Naive thymus-derived CD4-positive, alpha-beta T cell (primary cell): Measurements from ENCODE around the gene RAB9B. TPM values are rescaled to one million over a fixed set of nuclear protein-coding genes. Genes with fewer than 3 reads are reported as not detected.

Experiments used
- ATAC-seq: fragments of 150-1000 bp; cut with Tn5 transposase; 2 replicates; pipeline ENCODE4 v1.10.0; 2021; ENCODE audit warnings: mild to moderate bottlenecking, moderate library complexity
- CTCF ChIA-PET: fragments of 350-600 bp; sonication (Branson Sonifier 250); formaldehyde crosslinking; loops from one replicate; lab custom pipeline; 2021; ENCODE audit warnings: antibody characterized with exemption; lab: Charles Lee
- POLR2A ChIA-PET: fragments of 350-600 bp; sonication (Branson Sonifier 250); formaldehyde crosslinking; loops from one replicate; lab custom pipeline; 2021; ENCODE audit warnings: antibody characterized with exemption, inconsistent platforms; lab: Charles Lee
- DNase-seq, 9 donors: peaks; one replicate each; pipeline versions ENCODE4 v3.0.0 to v3.0.0-alpha.2; 2020 to 2022; ENCODE audit warnings: mixed read lengths in 1 of 9
- H3K27ac ChIP-seq: one replicate; pipeline ENCODE4 v1.7.0; 2013; ENCODE audit warnings: mild to moderate bottlenecking, low read depth, low read length, moderate library complexity
- H3K27me3 ChIP-seq, 2 donors: one replicate each; pipeline ENCODE4 v1.7.0; 2013; ENCODE audit warnings: low read length in 2 of 2, mild to moderate bottlenecking in 2 of 2, moderate library complexity in 2 of 2; ENCODE audit not compliant: control insufficient read depth in 2 of 2, insufficient read depth in 2 of 2
- H3K36me3 ChIP-seq, 3 experiments: 1 replicate in 2 of 3; 2 replicates in 1 of 3; pipeline ENCODE4 v1.7.0; 2013; ENCODE audit warnings: low read length in 3 of 3, mild to moderate bottlenecking in 3 of 3, moderate library complexity in 1 of 3; ENCODE audit not compliant: insufficient read depth in 3 of 3, control insufficient read depth in 2 of 3
- H3K4me1 ChIP-seq, 2 donors: one replicate each; pipeline ENCODE4 v1.7.0; 2013; ENCODE audit warnings: low read length in 2 of 2, mild to moderate bottlenecking in 2 of 2, moderate library complexity in 1 of 2; ENCODE audit not compliant: control insufficient read depth in 2 of 2, insufficient read depth in 2 of 2
- H3K4me3 ChIP-seq: 2 replicates; pipeline ENCODE4 v1.7.0; 2013; ENCODE audit warnings: mild to moderate bottlenecking, low read length
- H3K9me3 ChIP-seq, 3 experiments: 1 replicate in 2 of 3; 2 replicates in 1 of 3; pipeline ENCODE4 v1.7.0; 2013; ENCODE audit warnings: low read length in 3 of 3; ENCODE audit not compliant: control insufficient read depth in 2 of 3
- H3K27ac Mint-ChIP-seq, 9 donors: one replicate each; pipeline ENCODE4 v1.8.0; 2020 to 2022; ENCODE audit warnings: mixed read lengths in 9 of 9, mild to moderate bottlenecking in 8 of 9, moderate library complexity in 5 of 9, inconsistent platforms in 2 of 9
- H3K27me3 Mint-ChIP-seq, 5 donors: one replicate each; pipeline ENCODE4 v1.8.0; 2021 to 2022; ENCODE audit warnings: mixed read lengths in 5 of 5, mild to moderate bottlenecking in 1 of 5
- H3K36me3 Mint-ChIP-seq, 5 donors: one replicate each; pipeline ENCODE4 v1.8.0; 2020 to 2022; ENCODE audit warnings: mixed read lengths in 5 of 5, mild to moderate bottlenecking in 3 of 5, inconsistent platforms in 1 of 5
- H3K4me1 Mint-ChIP-seq, 7 donors: one replicate each; pipeline ENCODE4 v1.8.0; 2020 to 2022; ENCODE audit warnings: mixed read lengths in 7 of 7, mild to moderate bottlenecking in 3 of 7, inconsistent platforms in 1 of 7
- H3K4me3 Mint-ChIP-seq, 10 donors: one replicate each; pipeline ENCODE4 v1.8.0; 2020 to 2022; ENCODE audit warnings: mild to moderate bottlenecking in 10 of 10, mixed read lengths in 10 of 10, moderate library complexity in 6 of 10, inconsistent platforms in 2 of 10
- H3K9me3 Mint-ChIP-seq, 11 donors: one replicate each; pipeline ENCODE4 v1.8.0; 2020 to 2022; ENCODE audit warnings: mixed read lengths in 11 of 11, mild to moderate bottlenecking in 4 of 11, inconsistent platforms in 1 of 11, moderate library complexity in 1 of 11
- intact Hi-C, 2 donors: fragments of 100-400 bp; cut with micrococcal nuclease; formaldehyde crosslinking; loops; one replicate each; pipeline ENCODE4 v1.15.1; 2023
- polyA plus RNA-seq, 2 donors: library from polyadenylated mRNA; unstranded; fragments of 300-500 nt; fragmentation: Illumina TruSeq; gene quantifications; one replicate each; pipeline ENCODE4 v1.2.3, GENCODE V29; 2021
- total RNA-seq, 6 experiments: library from RNA in 5 of 6; stranded (reverse) in 5 of 6; gene quantifications; 1 replicate in 5 of 6; 2 replicates in 1 of 6; pipeline ENCODE4 v1.2.3 and lab custom pipeline; 2021 to 2026

RAB9B gene
- total and polyA plus RNA-seq, 7 experiments from 2014 or later = 0.10 to 0.86 (median 0.51) TPM

DNA sequence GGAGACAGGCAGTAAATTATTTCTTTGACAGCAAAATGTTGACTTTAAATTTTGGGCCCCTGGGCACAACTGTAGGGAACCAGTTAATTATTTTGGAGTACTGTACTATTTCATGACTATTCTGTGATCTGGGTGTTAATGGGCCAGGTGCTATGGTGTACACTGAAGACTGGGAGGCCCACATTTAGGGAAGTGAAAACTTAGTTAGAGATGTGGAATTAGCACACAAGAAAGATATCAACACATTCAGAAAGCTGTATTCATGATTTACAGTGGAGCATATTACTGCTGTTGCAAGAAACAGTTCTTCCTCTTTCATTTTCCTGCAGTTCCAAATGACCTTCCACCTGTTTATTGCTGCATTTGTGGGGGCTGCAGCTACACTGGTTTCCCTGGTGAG is 43.1 kb downstream of the RAB9B start:
- no peaks in the 10 kb centered on the region for H3K36me3 ChIP-seq
- no peaks in the 10 kb centered on the region for H3K9me3 ChIP-seq
- H3K4me3 Mint-ChIP-seq = no peak overlapping the region
- no peaks in the 10 kb centered on the region for H3K27me3 ChIP-seq
- no peaks in the 10 kb centered on the region for H3K9me3 Mint-ChIP-seq
- no peak overlapping the region for H3K27ac Mint-ChIP-seq
- CTCF ChIA-PET = no interaction called here
- no peaks in the 10 kb centered on the region for H3K4me1 ChIP-seq
- ATAC-seq = peak; percentile 22
- POLR2A ChIA-PET = no interaction called here
- H3K36me3 Mint-ChIP-seq = no peaks in the 10 kb centered on the region
- no peaks in the 10 kb centered on the region for H3K4me1 Mint-ChIP-seq
- H3K27me3 Mint-ChIP-seq = peaks cover 0 to 7% (median 0%) of the 10 kb centered on the region in 5 donors
- intact Hi-C loops = no loop called here
- no peak for DNase-seq
- no peak overlapping the region for H3K27ac ChIP-seq
- no peak overlapping the region for H3K4me3 ChIP-seq

DNA sequence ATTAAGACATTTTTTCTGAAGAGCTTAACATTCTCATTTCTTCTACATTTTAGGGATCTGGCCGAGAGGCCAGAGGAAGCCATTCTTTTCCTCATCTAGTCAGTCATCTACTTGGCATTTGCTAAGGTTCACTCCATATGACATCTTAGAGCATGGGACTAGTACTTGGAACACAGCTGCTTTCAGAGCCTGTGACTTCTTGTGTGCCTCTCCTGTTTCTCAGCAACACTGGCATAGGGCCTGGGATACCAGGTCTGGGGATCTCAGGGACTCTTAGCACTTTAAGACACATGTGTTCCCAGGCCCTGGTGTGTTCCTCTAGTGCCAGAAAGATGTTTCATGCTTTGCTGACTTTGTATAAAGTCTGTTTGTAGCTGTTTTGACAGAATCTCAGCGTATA is 48.1 kb downstream of the RAB9B start:
- H3K27me3 ChIP-seq = no peaks in the 10 kb centered on the region
- ATAC-seq (no peak), DNase-seq (no peak)
- no peaks in the 10 kb centered on the region for H3K36me3 ChIP-seq
- CTCF ChIA-PET = no interaction called here
- H3K27ac ChIP-seq = no peak overlapping the region
- Mint-ChIP-seq H3K27me3 (no peaks in the 10 kb centered on the region), H3K9me3 (no peaks in the 10 kb centered on the region), H3K27ac (no peak overlapping the region), H3K36me3 (no peaks in the 10 kb centered on the region), H3K4me3 (no peak overlapping the region), H3K4me1 (peaks cover 0 to 5% (median 0%) of the 10 kb centered on the region in 7 donors)
- no peaks in the 10 kb centered on the region for H3K4me1 ChIP-seq
- intact Hi-C loops = no loop called here
- no peak overlapping the region for H3K4me3 ChIP-seq
- no peaks in the 10 kb centered on the region for H3K9me3 ChIP-seq
- POLR2A ChIA-PET = no interaction called here

DNA sequence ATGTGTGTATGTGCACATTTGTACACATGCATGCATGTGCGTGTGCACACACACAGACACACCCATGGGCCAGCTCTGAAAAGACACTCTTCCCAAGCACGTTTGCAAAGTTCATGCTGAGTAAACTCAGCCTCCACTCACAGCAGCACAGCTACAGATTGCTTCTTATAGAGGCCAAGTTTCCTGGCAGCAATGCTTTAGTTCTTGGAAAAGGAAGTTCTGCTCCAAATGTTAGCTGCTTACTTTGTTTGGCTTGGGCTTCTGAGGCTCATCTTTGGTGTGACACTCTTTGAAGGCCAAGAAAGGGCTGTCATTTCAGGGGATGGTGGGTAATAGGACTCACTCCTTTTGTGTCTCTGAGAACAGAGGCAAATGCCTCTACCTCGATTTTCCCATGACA is 48.9 kb downstream of the RAB9B start:
- no peaks in the 10 kb centered on the region for H3K9me3 ChIP-seq
- Mint-ChIP-seq H3K27me3 (no peaks in the 10 kb centered on the region), H3K36me3 (no peaks in the 10 kb centered on the region), H3K4me1 (peaks cover 0 to 5% (median 0%) of the 10 kb centered on the region in 7 donors), H3K27ac (no peak overlapping the region), H3K4me3 (no peak overlapping the region), H3K9me3 (no peaks in the 10 kb centered on the region)
- CTCF ChIA-PET = no interaction called here
- H3K36me3 ChIP-seq = no peaks in the 10 kb centered on the region
- H3K27ac ChIP-seq = no peak overlapping the region
- ATAC-seq (no peak), DNase-seq (no peak)
- no peaks in the 10 kb centered on the region for H3K27me3 ChIP-seq
- no peaks in the 10 kb centered on the region for H3K4me1 ChIP-seq
- POLR2A ChIA-PET = no interaction called here
- no peak overlapping the region for H3K4me3 ChIP-seq
- intact Hi-C loops = no loop called here

DNA sequence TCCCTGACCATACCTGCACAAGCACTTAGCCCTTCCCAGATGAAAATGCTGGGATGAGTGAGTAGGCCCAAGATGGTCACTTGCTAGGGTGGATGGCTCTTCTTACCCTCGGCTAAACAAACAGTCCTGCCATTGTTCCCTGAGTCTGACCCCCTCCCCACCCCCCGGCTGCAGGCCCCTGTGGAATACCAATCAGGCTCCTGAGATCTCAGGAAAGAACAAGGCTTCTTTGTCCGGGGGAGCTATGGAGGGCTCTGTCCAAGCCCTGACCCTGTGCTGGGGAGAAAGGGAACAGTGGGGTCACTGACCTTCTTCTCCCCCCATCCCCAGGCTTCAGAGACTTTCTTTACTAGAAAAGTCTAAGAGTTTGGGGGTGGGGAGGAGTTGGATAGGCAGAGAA is 49.4 kb downstream of the RAB9B start:
- Histone ChIP-seq H3K36me3 (no peaks in the 10 kb centered on the region), H3K9me3 (no peaks in the 10 kb centered on the region), H3K27me3 (no peaks in the 10 kb centered on the region), H3K27ac (no peak overlapping the region), H3K4me1 (no peaks in the 10 kb centered on the region), H3K4me3 (no peak overlapping the region)
- Mint-ChIP-seq H3K9me3 (no peaks in the 10 kb centered on the region), H3K4me3 (no peak overlapping the region), H3K27me3 (no peaks in the 10 kb centered on the region), H3K27ac (no peak overlapping the region), H3K4me1 (peaks cover 0 to 5% (median 0%) of the 10 kb centered on the region in 7 donors), H3K36me3 (no peaks in the 10 kb centered on the region)
- POLR2A ChIA-PET = no interaction called here
- CTCF ChIA-PET = no interaction called here
- intact Hi-C loops = no loop called here
- DNase-seq (no peak), ATAC-seq (no peak)

DNA sequence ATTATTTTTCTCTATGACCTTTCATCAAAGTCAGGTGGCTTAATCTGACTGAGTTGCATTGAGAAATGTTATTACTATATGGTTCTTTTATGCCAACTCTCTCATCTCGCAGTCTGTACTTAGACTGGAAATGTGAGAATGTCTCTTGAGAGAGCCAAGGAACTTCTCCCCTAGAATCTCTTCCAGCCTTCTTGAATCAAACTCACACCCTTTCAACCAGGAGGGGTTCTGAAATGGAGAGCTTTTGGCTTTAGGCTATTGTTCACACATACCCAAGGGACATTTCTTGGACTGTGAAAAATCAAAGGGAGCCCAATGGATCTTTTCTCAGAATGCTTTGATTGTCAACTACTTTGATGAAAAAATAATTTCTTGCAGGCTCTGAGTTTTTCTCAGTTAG is 50.4 kb downstream of the RAB9B start:
- no peaks in the 10 kb centered on the region for H3K9me3 Mint-ChIP-seq
- Histone ChIP-seq H3K27ac (no peak overlapping the region), H3K9me3 (no peaks in the 10 kb centered on the region), H3K27me3 (no peaks in the 10 kb centered on the region), H3K4me3 (no peak overlapping the region), H3K36me3 (no peaks in the 10 kb centered on the region), H3K4me1 (no peaks in the 10 kb centered on the region)
- DNase-seq (no peak), ATAC-seq (no peak)
- ChIA-PET POLR2A (no interaction called here), CTCF (interaction anchor here (0.8 kb wide), 1 partner anchor 12 kb away, joined by 3 read pairs; no protein-coding TSS in a partner anchor)
- H3K27me3 Mint-ChIP-seq = no peaks in the 10 kb centered on the region
- H3K4me1 Mint-ChIP-seq = peaks cover 0 to 5% (median 0%) of the 10 kb centered on the region in 7 donors
- intact Hi-C loops = no loop called here
- H3K27ac Mint-ChIP-seq = no peak overlapping the region
- no peak overlapping the region for H3K4me3 Mint-ChIP-seq
- H3K36me3 Mint-ChIP-seq = no peaks in the 10 kb centered on the region

DNA sequence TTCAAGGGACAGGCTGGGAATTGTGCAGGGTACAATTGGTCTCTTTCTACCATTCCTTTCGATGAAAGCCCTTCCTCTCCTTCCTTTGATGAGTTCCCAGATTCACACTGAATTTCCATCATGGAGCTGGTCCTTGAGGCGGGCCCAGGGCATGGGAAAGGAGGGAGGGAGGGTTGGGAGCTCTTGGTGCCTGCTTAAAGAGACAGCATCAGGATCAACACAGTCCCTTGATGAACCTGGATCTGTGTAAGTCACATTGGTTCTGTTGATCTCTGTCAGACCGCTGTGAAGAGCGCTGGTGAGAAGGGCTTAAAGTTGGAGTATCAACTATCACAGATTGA is 51.0 kb downstream of the RAB9B start:
- H3K4me3 Mint-ChIP-seq = no peak overlapping the region
- intact Hi-C loops = no loop called here
- ATAC-seq = no peak
- ChIA-PET POLR2A (no interaction called here), CTCF (no interaction called here)
- Histone ChIP-seq H3K4me1 (no peaks in the 10 kb centered on the region), H3K9me3 (no peaks in the 10 kb centered on the region), H3K4me3 (no peak overlapping the region), H3K27me3 (no peaks in the 10 kb centered on the region), H3K27ac (no peak overlapping the region), H3K36me3 (no peaks in the 10 kb centered on the region)
- no peak for DNase-seq
- peaks cover 0 to 5% (median 0%) of the 10 kb centered on the region in 7 donors for H3K4me1 Mint-ChIP-seq
- peak overlapping the region in 1 of 9 donors; percentile 48 for H3K27ac Mint-ChIP-seq
- H3K36me3 Mint-ChIP-seq = no peaks in the 10 kb centered on the region
- H3K9me3 Mint-ChIP-seq = no peaks in the 10 kb centered on the region
- H3K27me3 Mint-ChIP-seq = no peaks in the 10 kb centered on the region

DNA sequence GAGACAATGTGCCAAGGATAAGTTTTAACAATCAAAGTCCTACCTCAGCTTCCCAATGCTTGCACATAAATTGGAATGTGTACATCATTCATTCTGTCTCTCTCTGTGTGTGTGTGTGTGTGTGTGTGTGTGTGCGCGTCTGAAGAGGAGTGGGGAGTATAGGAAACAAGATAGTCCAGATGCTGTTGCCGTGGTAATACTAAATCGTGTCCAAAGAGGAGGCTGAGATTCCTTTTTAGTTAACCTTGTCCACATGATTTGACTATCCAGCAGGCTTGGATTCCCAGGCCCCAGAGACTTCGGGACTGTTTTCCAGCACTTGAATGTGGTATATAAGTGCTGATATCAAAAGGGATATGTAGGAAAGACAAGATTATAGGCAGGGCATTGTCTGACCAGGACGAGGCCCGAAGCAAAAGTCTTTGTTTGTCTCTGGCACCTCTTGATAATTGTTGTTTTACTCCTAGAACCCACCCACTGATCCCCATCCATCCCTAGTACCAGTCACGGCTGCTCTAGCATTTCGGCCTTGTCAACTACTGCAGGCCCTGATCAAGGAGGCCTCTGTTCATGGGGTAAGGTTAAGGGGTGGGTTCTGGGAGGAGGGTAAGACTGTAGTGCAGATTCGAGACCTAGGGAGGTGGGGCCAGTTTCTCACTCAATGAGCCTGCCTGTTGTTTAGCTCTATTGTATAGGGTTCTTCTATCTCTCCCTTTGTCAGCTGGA is 51.6 kb downstream of the RAB9B start:
- ChIA-PET CTCF (interaction anchor here (0.6 kb wide), 1 partner anchor 9 kb away, joined by 3 read pairs; no protein-coding TSS in a partner anchor), POLR2A (no interaction called here)
- Histone ChIP-seq H3K4me3 (no peak overlapping the region), H3K27me3 (no peaks in the 10 kb centered on the region), H3K36me3 (no peaks in the 10 kb centered on the region), H3K27ac (no peak overlapping the region), H3K4me1 (no peaks in the 10 kb centered on the region), H3K9me3 (no peaks in the 10 kb centered on the region)
- Mint-ChIP-seq H3K9me3 (no peaks in the 10 kb centered on the region), H3K4me1 (peaks cover 0 to 5% (median 0%) of the 10 kb centered on the region in 7 donors), H3K27ac (peak overlapping the region in 1 of 9 donors; percentile 5), H3K27me3 (no peaks in the 10 kb centered on the region), H3K4me3 (no peak overlapping the region), H3K36me3 (no peaks in the 10 kb centered on the region)
- DNase-seq = no peak
- intact Hi-C loops = no loop called here
- ATAC-seq = no peak
